K562 (cell line): ENCODE measurements around the gene PPIF. TPM values are rescaled to one million over a fixed set of nuclear protein-coding genes. Genes with fewer than 3 reads are reported as not detected.

Source experiments
- ATAC-seq: fragments of 200-7000 bp; cut with Tn5 transposase; 3 replicates; pipeline ENCODE4 v1.9.1; 2020; ENCODE audit warnings: moderate library complexity
- BruUV-seq: library from RNA; stranded (reverse); fragments of 400-500 nt; replicated peaks from 2 replicates; lab custom pipeline; 2021; lab: Mats Ljungman, UMichigan
- CTCF ChIA-PET: fragments of 300-600 bp; formaldehyde crosslinking; extraction: SDS; loops from one replicate; lab custom pipeline; 2021; ENCODE audit warnings: low intra/inter-chr PET ratio; lab: Yijun Ruan, JAX
- POLR2A ChIA-PET: fragments of 300-600, 350-650 bp; sonication (Branson Sonifier 250); formaldehyde crosslinking; extraction: SDS; loops from one replicate; lab custom pipeline; 2021; ENCODE audit warnings: antibody characterized with exemption, inconsistent platforms; lab: Yijun Ruan, JAX
- DNase-seq, 4 experiments: peaks; one replicate each; pipeline versions ENCODE4 v3.0.0 to v3.0.0-alpha.2; 2011 to 2018; ENCODE audit warnings: low spot score in 3 of 4, mixed read lengths in 3 of 4; ENCODE audit errors: extremely low read depth in 1 of 4
- FAIRE-seq: peaks from 2 replicates; lab custom pipeline; 2011; peaks lifted over from hg19 to GRCh38; lab: Jason Lieb, UNC
- H2AFZ ChIP-seq: 2 replicates; pipeline ENCODE4 v1.6.0; 2011; ENCODE audit warnings: low read depth, low read length, control low read depth, inconsistent platforms
- H3K27ac ChIP-seq: fragments of 200-600 bp; 3 replicates; pipeline ENCODE4 v1.8.0; 2011; ENCODE audit warnings: low read depth, mild to moderate bottlenecking, control low read depth, inconsistent platforms, low read length, moderate library complexity, mixed read lengths; ENCODE audit errors: extremely low read depth
- H3K27me3 ChIP-seq, 2 experiments: fragments of 300-600 bp in 1 of 2; 2 replicates in 1 of 2; 3 replicates in 1 of 2; pipeline versions ENCODE4 v1.6.0 to v1.8.0; 2011; ENCODE audit warnings: inconsistent platforms in 2 of 2, low read length in 2 of 2, mild to moderate bottlenecking in 1 of 2, mixed read lengths in 1 of 2, moderate library complexity in 1 of 2; ENCODE audit not compliant: control insufficient read depth in 2 of 2, insufficient read depth in 2 of 2
- H3K36me3 ChIP-seq: fragments of 300-600 bp; 3 replicates; pipeline ENCODE4 v1.8.0; 2011; ENCODE audit warnings: mild to moderate bottlenecking, low read length, inconsistent platforms; ENCODE audit not compliant: control insufficient read depth, insufficient read depth
- H3K4me1 ChIP-seq, 2 experiments: fragments of 200-600 bp in 1 of 2; replicated peaks in 1 of 2; 2 replicates in 1 of 2; 3 replicates in 1 of 2; pipeline versions ENCODE4 v1.5.1 to v1.8.0; 2011; ENCODE audit warnings: inconsistent platforms in 2 of 2, low read length in 2 of 2, mild to moderate bottlenecking in 1 of 2, mixed read lengths in 1 of 2, moderate library complexity in 1 of 2; ENCODE audit not compliant: control insufficient read depth in 2 of 2, insufficient read depth in 2 of 2
- H3K4me2 ChIP-seq: 2 replicates; pipeline ENCODE4 v1.6.1; 2011; ENCODE audit warnings: low read length, control low read depth, inconsistent platforms, mixed read lengths; ENCODE audit not compliant: insufficient read depth
- H3K4me3 ChIP-seq: fragments of 200-600 bp; sonication (generic), shearing (Covaris generic); 2 replicates; pipeline ENCODE4 v1.5.1; 2016; ENCODE audit warnings: control low read depth, inconsistent platforms
- H3K79me2 ChIP-seq: fragments of 200-600 bp; 3 replicates; pipeline ENCODE4 v1.8.0; 2011; ENCODE audit warnings: low read length, inconsistent platforms; ENCODE audit not compliant: control insufficient read depth, insufficient read depth
- H3K9ac ChIP-seq, 2 experiments: 2 replicates each; pipeline versions ENCODE4 v1.6.0 to v1.6.1; 2011; ENCODE audit warnings: low read depth in 2 of 2, low read length in 2 of 2, control low read depth in 1 of 2, inconsistent platforms in 1 of 2, mild to moderate bottlenecking in 1 of 2, mixed read lengths in 1 of 2; ENCODE audit not compliant: insufficient read depth in 1 of 2
- H3K9me1 ChIP-seq: one replicate; pipeline ENCODE4 v1.6.0; 2011; ENCODE audit warnings: inconsistent platforms, mild to moderate bottlenecking, low read length, moderate library complexity; ENCODE audit not compliant: control insufficient read depth, insufficient read depth
- H3K9me3 ChIP-seq: replicated peaks from 2 replicates; pipeline ENCODE4 v1.5.1; 2011; ENCODE audit warnings: low read depth, low read length, inconsistent platforms; ENCODE audit not compliant: control insufficient read depth, insufficient read depth
- H4K20me1 ChIP-seq: replicated peaks from 2 replicates; pipeline ENCODE4 v1.6.1; 2011; ENCODE audit warnings: low read length, inconsistent platforms, mixed read lengths; ENCODE audit not compliant: control insufficient read depth, insufficient read depth
- ETV5 ChIP-seq: sonication (generic); formaldehyde crosslinking; IDR thresholded peaks from 2 replicates; pipeline ENCODE4 v1.4.0; 2020; ENCODE audit warnings: low read depth, mild to moderate bottlenecking, missing genetic modification reagents
- FOXA1 ChIP-seq: fragments of 450-650 bp; IDR thresholded peaks from 2 replicates; pipeline ENCODE4 v1.6.1; 2016; ENCODE audit warnings: mild to moderate bottlenecking, borderline replicate concordance
- HNRNPK ChIP-seq: fragments of 200-400 bp; formaldehyde crosslinking; IDR thresholded peaks from one replicate; pipeline ENCODE4 v1.6.1; 2018; ENCODE audit warnings: mild to moderate bottlenecking, low read depth, low read length; ENCODE audit not compliant: poor library complexity, severe bottlenecking
- HNRNPL ChIP-seq: fragments of 200-400 bp; formaldehyde crosslinking; IDR thresholded peaks from 2 replicates; pipeline ENCODE4 v1.6.1; 2017; ENCODE audit warnings: low read depth, mild to moderate bottlenecking, low read length
- KDM1A ChIP-seq, 2 experiments: fragments of 450-650 bp; IDR thresholded peaks; 2 replicates each; pipeline ENCODE4 v1.6.1; 2016; ENCODE audit warnings: mild to moderate bottlenecking in 2 of 2
- MCM2 ChIP-seq: fragments of 450-650 bp; IDR thresholded peaks from 2 replicates; pipeline ENCODE4 v1.6.1; 2017; ENCODE audit warnings: low read depth, mild to moderate bottlenecking
- POLR2AphosphoS5 ChIP-seq: IDR thresholded peaks from 2 replicates; pipeline ENCODE4 v1.6.1; 2011; ENCODE audit warnings: mild to moderate bottlenecking, low read depth, low read length, moderate library complexity; ENCODE audit not compliant: control insufficient read depth, insufficient read depth
- SREBF2 ChIP-seq: sonication (generic); formaldehyde crosslinking; IDR thresholded peaks from 2 replicates; pipeline ENCODE4 v1.4.0; 2020; ENCODE audit warnings: mild to moderate bottlenecking, missing genetic modification reagents
- U2AF1 ChIP-seq: fragments of 200-400 bp; formaldehyde crosslinking; optimal IDR thresholded peaks from 2 replicates; pipeline ENCODE3; 2017; ENCODE audit warnings: mild to moderate bottlenecking, low read depth, low read length, moderate library complexity
- ZNF707 ChIP-seq: fragments of 250-450 bp; sonication (Bioruptor Pico); conservative IDR thresholded peaks from 2 replicates; pipeline ENCODE4 v1.8.0; 2022; ENCODE audit warnings: inconsistent platforms, mild to moderate bottlenecking, moderate library complexity
- WGBS: fragments of 100-300 bp; shearing (Covaris generic); methylation state at CpG from one replicate; pipeline ENCODE4 v1.1.6; 2016; ENCODE audit warnings: low coverage, mixed read lengths; ENCODE audit not compliant: insufficient coverage; ENCODE audit errors: missing lambda C conversion rate; 5-methylcytosine and 5-hydroxymethylcytosine counted together
- in situ Hi-C: fragments of 300-500 bp; cut with MboI; formaldehyde crosslinking; loops from 4 replicates; pipeline ENCODE4 v1.15.0; 2018; ENCODE audit warnings: inconsistent platforms, mixed read lengths
- intact Hi-C: fragments of 100-400 bp; cut with micrococcal nuclease; formaldehyde crosslinking; loops from 2 replicates; pipeline ENCODE4 v1.14.2; 2022
- polyA plus RNA-seq, 8 experiments: library from polyadenylated mRNA; depleted of rRNA in 4 of 8; stranded (reverse) in 5 of 8; unstranded in 3 of 8; fragments of >200 nt; fragmentation: Nextera tagmentation in 2 of 8; fragmentation: Illumina TruSeq in 1 of 8; extraction: Ambion mirVana in 2 of 8; extraction: Trizol in 1 of 8; gene quantifications; 2 replicates each; pipeline versions ENCODE4 v1.2.1 to v1.2.3, GENCODE V29; 2011 to 2014; ENCODE audit warnings: inconsistent platforms in 1 of 8, missing spikeins in 1 of 8
- total RNA-seq, 7 experiments: library from RNA; depleted of rRNA in 6 of 7; stranded (reverse); fragments of >200 nt in 6 of 7; fragmentation: Illumina TruSeq in 2 of 7; extraction: Trizol in 2 of 7; gene quantifications; 2 replicates each; pipeline versions ENCODE4 v1.2.1 to v1.2.3, GENCODE V29; 2011 to 2021; ENCODE audit warnings: low replicate concordance in 1 of 7
- TF ChIP-seq, protein P1 (sequence below): fragments of 250-450 bp; sonication (Bioruptor Pico); IDR thresholded peaks from 2 replicates; pipeline ENCODE4 v1.8.0; 2022; ENCODE audit warnings: moderate library complexity, mild to moderate bottlenecking, inconsistent platforms
- TF ChIP-seq, protein P2 (sequence below): fragments of 450-650 bp; formaldehyde crosslinking; conservative IDR thresholded peaks from 2 replicates; pipeline ENCODE4 v1.4.0; 2022; ENCODE audit warnings: mild to moderate bottlenecking, missing genetic modification characterization
- TF ChIP-seq, protein P3 (sequence below): sonication (generic); formaldehyde crosslinking; IDR thresholded peaks from 2 replicates; pipeline ENCODE4 v1.8.0; 2022; ENCODE audit warnings: mild to moderate bottlenecking, missing genetic modification reagents
- TF ChIP-seq, protein P4 (sequence below): IDR thresholded peaks from 3 replicates; pipeline ENCODE4 v1.6.1; 2011; ENCODE audit warnings: borderline replicate concordance, mild to moderate bottlenecking; ENCODE audit not compliant: insufficient read length, insufficient read depth

The PPIF gene
- total and polyA plus RNA-seq, 9 of the 15 experiments (the other 6 are each of a cell fraction or from before 2014, with no cell fraction given) = 40.9 to 287 (median 117) TPM

DNA sequence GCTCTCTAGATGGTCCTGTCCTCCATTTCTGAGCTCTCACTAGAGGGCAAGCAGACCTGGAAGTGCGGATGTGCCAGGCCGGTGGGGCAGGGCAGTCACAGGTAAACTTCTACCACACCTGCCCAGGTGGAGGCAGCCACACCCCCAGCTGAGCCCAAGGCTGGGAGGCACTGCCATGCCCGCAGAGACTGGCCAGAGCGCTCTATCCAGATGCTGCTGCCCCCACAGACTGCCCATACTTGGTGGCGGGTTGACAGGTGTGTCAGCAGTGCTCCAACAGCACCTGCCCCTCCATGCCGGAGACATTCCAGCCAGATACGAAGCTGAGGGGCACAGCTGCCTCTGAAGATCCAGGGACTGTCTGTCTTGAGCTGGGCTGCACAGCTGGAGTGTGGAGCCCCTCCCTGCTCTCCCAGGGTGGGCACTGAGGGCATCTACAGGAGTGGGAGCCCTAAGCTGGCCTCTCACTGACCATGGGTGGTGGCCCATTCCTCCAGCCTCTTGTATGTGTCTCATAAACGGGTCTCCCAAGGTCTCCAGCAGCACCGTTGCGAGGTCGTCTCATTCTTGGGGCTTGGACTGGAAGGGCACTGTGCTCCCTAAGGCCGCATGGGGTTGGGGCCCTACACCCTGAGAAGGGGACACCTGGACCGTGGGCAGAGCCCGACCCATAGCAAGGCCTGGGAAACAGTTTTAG is 38.2 kb upstream of the PPIF start:
- Histone ChIP-seq H3K4me1 (peaks cover 0 to 23% of the 10 kb centered on the region in 2 experiments; a peak in 1 of 5 replicates), H3K36me3 (peaks cover 65% of the 10 kb centered on the region; the same call in 2 of the 3 replicates), H3K9me3 (no peaks in the 10 kb centered on the region), H3K79me2 (no peaks in the 10 kb centered on the region), H4K20me1 (no peaks in the 10 kb centered on the region), H3K4me2 (no peak overlapping the region), H2AFZ (no peak overlapping the region), H3K4me3 (no peak overlapping the region), H3K9ac (no peak overlapping the region; a peak in 1 of 4 replicates), H3K9me1 (no peaks in the 10 kb centered on the region), H3K27me3 (no peaks in the 10 kb centered on the region), H3K27ac (no peak overlapping the region)
- 78% methylated on average over 14 of the region's 14 CpGs for WGBS
- DNase-seq (no peak), ATAC-seq (no peak), FAIRE-seq (no peak)
- BruUV-seq = no TSS peak
- in situ Hi-C loops (no loop called here), intact Hi-C loops (no loop called here)
- POLR2A ChIA-PET = interaction anchor here (0.6 to 1.4 kb wide), 3 partner anchors 20 to 52 kb away, joined by 3 to 4 read pairs (median 3); no protein-coding TSS in a partner anchor
- CTCF ChIA-PET = no interaction called here
- TF ChIP-seq, protein P1, sequence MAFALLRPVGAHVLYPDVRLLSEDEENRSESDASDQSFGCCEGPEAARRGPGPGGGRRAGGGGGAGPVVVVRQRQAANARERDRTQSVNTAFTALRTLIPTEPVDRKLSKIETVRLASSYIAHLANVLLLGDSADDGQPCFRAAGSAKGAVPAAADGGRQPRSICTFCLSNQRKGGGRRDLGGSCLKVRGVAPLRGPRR (CRISPR knock-in tag) = no peak
- TF ChIP-seq HNRNPL (no peak), ZNF707 (CRISPR knock-in tag) (no peak), U2AF1 (no peak), KDM1A (IDR thresholded peaks at IDR 0.05) (no peak), MCM2 (no peak), FOXA1 (no peak), POLR2AphosphoS5 (no peak), ETV5 (CRISPR knock-in tag) (no peak), HNRNPK (no peak), SREBF2 (no peak)
- TF ChIP-seq, protein P2, sequence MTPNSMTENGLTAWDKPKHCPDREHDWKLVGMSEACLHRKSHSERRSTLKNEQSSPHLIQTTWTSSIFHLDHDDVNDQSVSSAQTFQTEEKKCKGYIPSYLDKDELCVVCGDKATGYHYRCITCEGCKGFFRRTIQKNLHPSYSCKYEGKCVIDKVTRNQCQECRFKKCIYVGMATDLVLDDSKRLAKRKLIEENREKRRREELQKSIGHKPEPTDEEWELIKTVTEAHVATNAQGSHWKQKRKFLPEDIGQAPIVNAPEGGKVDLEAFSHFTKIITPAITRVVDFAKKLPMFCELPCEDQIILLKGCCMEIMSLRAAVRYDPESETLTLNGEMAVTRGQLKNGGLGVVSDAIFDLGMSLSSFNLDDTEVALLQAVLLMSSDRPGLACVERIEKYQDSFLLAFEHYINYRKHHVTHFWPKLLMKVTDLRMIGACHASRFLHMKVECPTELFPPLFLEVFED (CRISPR knock-in tag) = no peak
- TF ChIP-seq, protein P3, sequence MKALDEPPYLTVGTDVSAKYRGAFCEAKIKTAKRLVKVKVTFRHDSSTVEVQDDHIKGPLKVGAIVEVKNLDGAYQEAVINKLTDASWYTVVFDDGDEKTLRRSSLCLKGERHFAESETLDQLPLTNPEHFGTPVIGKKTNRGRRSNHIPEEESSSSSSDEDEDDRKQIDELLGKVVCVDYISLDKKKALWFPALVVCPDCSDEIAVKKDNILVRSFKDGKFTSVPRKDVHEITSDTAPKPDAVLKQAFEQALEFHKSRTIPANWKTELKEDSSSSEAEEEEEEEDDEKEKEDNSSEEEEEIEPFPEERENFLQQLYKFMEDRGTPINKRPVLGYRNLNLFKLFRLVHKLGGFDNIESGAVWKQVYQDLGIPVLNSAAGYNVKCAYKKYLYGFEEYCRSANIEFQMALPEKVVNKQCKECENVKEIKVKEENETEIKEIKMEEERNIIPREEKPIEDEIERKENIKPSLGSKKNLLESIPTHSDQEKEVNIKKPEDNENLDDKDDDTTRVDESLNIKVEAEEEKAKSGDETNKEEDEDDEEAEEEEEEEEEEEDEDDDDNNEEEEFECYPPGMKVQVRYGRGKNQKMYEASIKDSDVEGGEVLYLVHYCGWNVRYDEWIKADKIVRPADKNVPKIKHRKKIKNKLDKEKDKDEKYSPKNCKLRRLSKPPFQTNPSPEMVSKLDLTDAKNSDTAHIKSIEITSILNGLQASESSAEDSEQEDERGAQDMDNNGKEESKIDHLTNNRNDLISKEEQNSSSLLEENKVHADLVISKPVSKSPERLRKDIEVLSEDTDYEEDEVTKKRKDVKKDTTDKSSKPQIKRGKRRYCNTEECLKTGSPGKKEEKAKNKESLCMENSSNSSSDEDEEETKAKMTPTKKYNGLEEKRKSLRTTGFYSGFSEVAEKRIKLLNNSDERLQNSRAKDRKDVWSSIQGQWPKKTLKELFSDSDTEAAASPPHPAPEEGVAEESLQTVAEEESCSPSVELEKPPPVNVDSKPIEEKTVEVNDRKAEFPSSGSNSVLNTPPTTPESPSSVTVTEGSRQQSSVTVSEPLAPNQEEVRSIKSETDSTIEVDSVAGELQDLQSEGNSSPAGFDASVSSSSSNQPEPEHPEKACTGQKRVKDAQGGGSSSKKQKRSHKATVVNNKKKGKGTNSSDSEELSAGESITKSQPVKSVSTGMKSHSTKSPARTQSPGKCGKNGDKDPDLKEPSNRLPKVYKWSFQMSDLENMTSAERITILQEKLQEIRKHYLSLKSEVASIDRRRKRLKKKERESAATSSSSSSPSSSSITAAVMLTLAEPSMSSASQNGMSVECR (CRISPR knock-in tag) = no peak
- TF ChIP-seq, protein P4, sequence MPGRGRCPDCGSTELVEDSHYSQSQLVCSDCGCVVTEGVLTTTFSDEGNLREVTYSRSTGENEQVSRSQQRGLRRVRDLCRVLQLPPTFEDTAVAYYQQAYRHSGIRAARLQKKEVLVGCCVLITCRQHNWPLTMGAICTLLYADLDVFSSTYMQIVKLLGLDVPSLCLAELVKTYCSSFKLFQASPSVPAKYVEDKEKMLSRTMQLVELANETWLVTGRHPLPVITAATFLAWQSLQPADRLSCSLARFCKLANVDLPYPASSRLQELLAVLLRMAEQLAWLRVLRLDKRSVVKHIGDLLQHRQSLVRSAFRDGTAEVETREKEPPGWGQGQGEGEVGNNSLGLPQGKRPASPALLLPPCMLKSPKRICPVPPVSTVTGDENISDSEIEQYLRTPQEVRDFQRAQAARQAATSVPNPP = no peak
